Activated B cell treated with CpG ODN at 0.5 μM for 24 hours (primary cell): ENCODE results near the gene NUS1. TPM values are rescaled to one million over a fixed set of nuclear protein-coding genes. Genes with fewer than 3 reads are reported as not detected.
"Not testable (repeated sequence)": the region's sequence is repeated elsewhere in the genome, so short reads cannot be mapped to it uniquely, and the experiment has no call there.

Experiments used
- ATAC-seq: fragments of 200-7000 bp; cut with Tn5 transposase; one replicate; pipeline ENCODE4 v1.10.0; 2021; ENCODE audit warnings: low read depth, mild to moderate bottlenecking, moderate library complexity
- CTCF ChIA-PET: fragments of 350-600 bp; sonication (Branson Sonifier 250); formaldehyde crosslinking; loops from one replicate; lab custom pipeline; 2021; ENCODE audit warnings: antibody characterized with exemption; lab: Charles Lee
- POLR2A ChIA-PET: fragments of 350-600 bp; sonication (Branson Sonifier 250); formaldehyde crosslinking; loops from one replicate; lab custom pipeline; 2021; ENCODE audit warnings: antibody characterized with exemption; lab: Charles Lee
- DNase-seq: peaks from one replicate; pipeline ENCODE4 v3.0.0; 2022
- H3K27ac Mint-ChIP-seq: one replicate; pipeline ENCODE4 v1.8.0; 2020; ENCODE audit warnings: mixed read lengths
- H3K27me3 Mint-ChIP-seq: one replicate; pipeline ENCODE4 v1.8.0; 2021; ENCODE audit warnings: mixed read lengths
- H3K36me3 Mint-ChIP-seq: one replicate; pipeline ENCODE4 v1.8.0; 2021; ENCODE audit warnings: low read depth, mixed read lengths
- H3K4me1 Mint-ChIP-seq: one replicate; pipeline ENCODE4 v1.8.0; 2021; ENCODE audit warnings: mixed read lengths
- H3K4me3 Mint-ChIP-seq: one replicate; pipeline ENCODE4 v1.8.0; 2020; ENCODE audit warnings: mild to moderate bottlenecking, mixed read lengths
- H3K9me3 Mint-ChIP-seq: one replicate; pipeline ENCODE4 v1.8.0; 2020; ENCODE audit warnings: mixed read lengths
- intact Hi-C: fragments of 100-400 bp; cut with micrococcal nuclease; formaldehyde crosslinking; loops from one replicate; pipeline ENCODE4 v1.15.1; 2024
- total RNA-seq: library from RNA; stranded (reverse); gene quantifications from 2 replicates; pipeline ENCODE4 v1.2.3, GENCODE V29; 2022
- TF ChIP-seq, protein P1 (sequence below): fragments of 200-600 bp; IDR thresholded peaks from one replicate; pipeline ENCODE4 v1.8.0; 2022; ENCODE audit warnings: antibody characterized with exemption, mild to moderate bottlenecking

Gene NUS1
- total RNA-seq, 1 donor from 2014 or later = 30.6 TPM

- Mint-ChIP-seq H3K27me3 (no peaks in the 10 kb centered on the region), H3K9me3 (peaks cover 3% of the 10 kb centered on the region), H3K27ac (no peak overlapping the region), H3K4me1 (no peaks in the 10 kb centered on the region), H3K4me3 (no peak overlapping the region), H3K36me3 (no peaks in the 10 kb centered on the region)
- DNase-seq (no peak), ATAC-seq (no peak)
- TF ChIP-seq, protein P1, sequence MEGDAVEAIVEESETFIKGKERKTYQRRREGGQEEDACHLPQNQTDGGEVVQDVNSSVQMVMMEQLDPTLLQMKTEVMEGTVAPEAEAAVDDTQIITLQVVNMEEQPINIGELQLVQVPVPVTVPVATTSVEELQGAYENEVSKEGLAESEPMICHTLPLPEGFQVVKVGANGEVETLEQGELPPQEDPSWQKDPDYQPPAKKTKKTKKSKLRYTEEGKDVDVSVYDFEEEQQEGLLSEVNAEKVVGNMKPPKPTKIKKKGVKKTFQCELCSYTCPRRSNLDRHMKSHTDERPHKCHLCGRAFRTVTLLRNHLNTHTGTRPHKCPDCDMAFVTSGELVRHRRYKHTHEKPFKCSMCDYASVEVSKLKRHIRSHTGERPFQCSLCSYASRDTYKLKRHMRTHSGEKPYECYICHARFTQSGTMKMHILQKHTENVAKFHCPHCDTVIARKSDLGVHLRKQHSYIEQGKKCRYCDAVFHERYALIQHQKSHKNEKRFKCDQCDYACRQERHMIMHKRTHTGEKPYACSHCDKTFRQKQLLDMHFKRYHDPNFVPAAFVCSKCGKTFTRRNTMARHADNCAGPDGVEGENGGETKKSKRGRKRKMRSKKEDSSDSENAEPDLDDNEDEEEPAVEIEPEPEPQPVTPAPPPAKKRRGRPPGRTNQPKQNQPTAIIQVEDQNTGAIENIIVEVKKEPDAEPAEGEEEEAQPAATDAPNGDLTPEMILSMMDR = no peak
- ChIA-PET CTCF (no interaction called here), POLR2A (no interaction called here)
- intact Hi-C loops = no loop called here
Measured at GRCh38 chr6:117653949-117654348, 21.3 kb upstream of the NUS1 start.

- TF ChIP-seq, protein P1 = no peak
- ChIA-PET POLR2A (no interaction called here), CTCF (no interaction called here)
- intact Hi-C loops = no loop called here
- Mint-ChIP-seq H3K27me3 (no peaks in the 10 kb centered on the region), H3K4me1 (no peaks in the 10 kb centered on the region), H3K27ac (no peak overlapping the region), H3K4me3 (no peak overlapping the region), H3K9me3 (peaks cover 3% of the 10 kb centered on the region), H3K36me3 (no peaks in the 10 kb centered on the region)
- no peak for ATAC-seq
- no peak for DNase-seq
Measured at GRCh38 chr6:117655380-117655779, 19.9 kb upstream of the NUS1 start.

GRCh38 chr6:117666881-117667280 is 8.4 kb upstream of the NUS1 start:
- TF ChIP-seq, protein P1 = no peak
- intact Hi-C loops = no loop called here
- H3K27ac Mint-ChIP-seq = no peak overlapping the region
- CTCF ChIA-PET = no interaction called here
- H3K27me3 Mint-ChIP-seq = no peaks in the 10 kb centered on the region
- no peaks in the 10 kb centered on the region for H3K9me3 Mint-ChIP-seq
- H3K4me1 Mint-ChIP-seq = no peaks in the 10 kb centered on the region
- no peak for ATAC-seq
- no peaks in the 10 kb centered on the region for H3K36me3 Mint-ChIP-seq
- POLR2A ChIA-PET = no interaction called here
- no peak for DNase-seq
- H3K4me3 Mint-ChIP-seq = no peak overlapping the region

DNA sequence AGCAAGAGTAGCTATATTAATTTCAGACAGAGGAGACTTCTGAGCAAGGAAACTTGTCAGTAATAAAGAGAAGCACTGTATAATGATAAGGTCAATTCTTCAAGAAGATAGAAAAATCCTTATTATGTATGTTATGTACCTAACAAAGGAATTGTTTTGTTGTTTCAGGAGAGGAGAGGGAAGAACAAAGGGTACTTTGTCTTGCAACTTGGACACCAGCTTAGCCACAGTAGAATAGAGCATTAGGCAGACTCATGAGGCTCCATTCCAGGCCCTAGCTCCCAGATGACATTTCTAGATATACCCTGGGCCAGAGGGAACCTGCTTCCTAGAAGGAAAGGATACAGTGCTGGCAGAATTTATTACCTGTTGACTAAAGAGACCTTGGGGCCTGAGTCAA is 6.5 kb upstream of the NUS1 start:
- CTCF ChIA-PET = no interaction called here
- TF ChIP-seq, protein P1 = no peak
- intact Hi-C loops = no loop called here

GRCh38 chr6:117674503-117674902 is 766 bp upstream of the NUS1 start:
- TF ChIP-seq, protein P1 = no peak
- ChIA-PET CTCF (no interaction called here), POLR2A (no interaction called here)
- Mint-ChIP-seq H3K36me3 (peaks cover 5% of the 10 kb centered on the region), H3K4me3 (peak overlapping the region; percentile 95), H3K9me3 (no peaks in the 10 kb centered on the region), H3K27me3 (no peaks in the 10 kb centered on the region), H3K27ac (peak overlapping the region; percentile 89), H3K4me1 (peaks cover 36% of the 10 kb centered on the region)
- intact Hi-C loops = loop anchor here (2.0 to 10.0 kb wide), 3 partner anchors 192 to 1670 kb away; partner anchors contain the start of genes ASF1A, DCBLD1 and MAN1A1
- ATAC-seq = no peak
- DNase-seq = no peak

More for the DNA sequence above, 6.5 kb upstream of the NUS1 start:
- no peak overlapping the region for H3K27ac Mint-ChIP-seq
- POLR2A ChIA-PET = no interaction called here
- H3K9me3 Mint-ChIP-seq = no peaks in the 10 kb centered on the region
- H3K4me1 Mint-ChIP-seq = no peaks in the 10 kb centered on the region
- no peaks in the 10 kb centered on the region for H3K27me3 Mint-ChIP-seq
- no peak overlapping the region for H3K4me3 Mint-ChIP-seq
- DNase-seq (no peak), ATAC-seq (no peak)
- no peaks in the 10 kb centered on the region for H3K36me3 Mint-ChIP-seq

GRCh38 chr6:117675658-117676301 is 511 bp downstream of the NUS1 start:
- not testable (repeated sequence) for DNase-seq, H3K27me3 Mint-ChIP-seq, H3K9me3 Mint-ChIP-seq
- H3K36me3 Mint-ChIP-seq = peaks cover 14% of the 10 kb centered on the region
- ATAC-seq = peak; percentile 22
- ChIA-PET CTCF (interaction anchor here (1.0 kb wide), 1 partner anchor 226 kb away, joined by 3 read pairs; no protein-coding TSS in a partner anchor), POLR2A (interaction anchor here (1.9 kb wide), 1 partner anchor 74 kb away, joined by 9 read pairs; the partner anchor contains the start of gene GOPC)
- peak overlapping the region; percentile 89 for H3K27ac Mint-ChIP-seq
- H3K4me3 Mint-ChIP-seq = peak overlapping the region; percentile 95
- H3K4me1 Mint-ChIP-seq = peaks cover 49% of the 10 kb centered on the region
- intact Hi-C loops = loop anchor here (1.0 to 10.0 kb wide), 6 partner anchors 73 to 1669 kb away; partner anchors contain the start of genes ASF1A, CEP85L, DCBLD1 and GOPC
